GM10266 (cell line): ENCODE results near the gene ABCC8.

ENCODE experiments used
- DNase-seq: peaks from one replicate; pipeline ENCODE4 v3.0.0; 2012; ENCODE audit errors: extremely low spot score
- CTCF ChIP-seq: IDR thresholded peaks from 2 replicates; pipeline ENCODE4 v1.5.1; 2012; ENCODE audit warnings: mild to moderate bottlenecking, low read depth; ENCODE audit not compliant: control insufficient read depth, insufficient read depth; ENCODE audit errors: missing control alignments

Gene ABCC8

GRCh38 chr11:17481905-17482304 lies 5.3 kb upstream of the ABCC8 start:
- DNase-seq: no peak
- no peak for TF ChIP-seq CTCF

GRCh38 chr11:17479284-17480214 lies 2.9 kb upstream of the ABCC8 start:
- no peak for DNase-seq
- TF ChIP-seq CTCF: no peak

- TF ChIP-seq CTCF: no peak
- no peak for DNase-seq
These were observed 1.4 kb upstream of the ABCC8 start for GRCh38 chr11:17478070-17478469.

- no peak for TF ChIP-seq CTCF
- no peak for DNase-seq
These were observed 716 bp upstream of the ABCC8 start for GRCh38 chr11:17477361-17477760.

GRCh38 chr11:17477084-17477333 lies 364 bp upstream of the ABCC8 start:
- no peak for DNase-seq
- no peak for TF ChIP-seq CTCF

- no peak for DNase-seq
- TF ChIP-seq CTCF: no peak
These were observed 854 bp downstream of the ABCC8 start for GRCh38 chr11:17475666-17476316.
